AG09309 (cell line): ENCODE measurements around the gene TCF20.

Experiments used
- DNase-seq: peaks from one replicate; pipeline ENCODE4 v3.0.0-alpha.2; 2010; ENCODE audit warnings: low read depth
- H3K4me3 ChIP-seq: 2 replicates; pipeline ENCODE4 v1.5.1; 2011; ENCODE audit warnings: mild to moderate bottlenecking, low read depth, low read length, moderate library complexity; ENCODE audit not compliant: control insufficient read depth
- CTCF ChIP-seq: IDR thresholded peaks from 2 replicates; pipeline ENCODE4 v1.5.1; 2011; ENCODE audit warnings: mild to moderate bottlenecking, low read depth, low read length, inconsistent platforms; ENCODE audit not compliant: insufficient read depth, control insufficient read depth; ENCODE audit errors: missing control alignments

Gene TCF20

GRCh38 chr22:42256220-42256619 is 14.2 kb downstream of the TCF20 start:
- DNase-seq, result no peak
- TF ChIP-seq CTCF, result no peak
- no peak overlapping the region for H3K4me3 ChIP-seq

GRCh38 chr22:42249831-42250230 is 20.6 kb downstream of the TCF20 start:
- no peak for DNase-seq
- H3K4me3 ChIP-seq, result no peak overlapping the region
- TF ChIP-seq CTCF, result no peak

DNA sequence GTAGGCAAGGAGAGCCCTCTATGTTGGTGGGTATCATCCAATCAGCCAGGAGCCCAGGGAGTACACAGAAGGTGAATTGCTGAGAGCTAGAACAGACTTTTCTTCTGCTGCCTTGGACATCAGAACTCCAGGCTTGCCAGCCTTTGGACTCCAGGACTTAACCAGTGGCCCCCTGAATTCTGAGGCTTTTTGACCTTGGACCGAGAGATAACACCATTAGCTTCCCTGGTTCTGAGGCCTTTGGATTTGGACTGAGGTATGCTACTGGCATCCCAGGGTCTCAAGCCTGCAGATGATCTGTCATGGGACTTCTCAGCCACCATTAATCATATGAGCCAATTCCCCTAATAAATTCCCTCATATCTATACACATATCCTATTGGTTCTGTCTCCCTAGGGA is 21.5 kb downstream of the TCF20 start:
- no peak for DNase-seq
- TF ChIP-seq CTCF, result no peak
- no peak overlapping the region for H3K4me3 ChIP-seq

GRCh38 chr22:42247596-42247995 is 22.9 kb downstream of the TCF20 start:
- TF ChIP-seq CTCF, result no peak
- no peak for DNase-seq
- no peak overlapping the region for H3K4me3 ChIP-seq

DNA sequence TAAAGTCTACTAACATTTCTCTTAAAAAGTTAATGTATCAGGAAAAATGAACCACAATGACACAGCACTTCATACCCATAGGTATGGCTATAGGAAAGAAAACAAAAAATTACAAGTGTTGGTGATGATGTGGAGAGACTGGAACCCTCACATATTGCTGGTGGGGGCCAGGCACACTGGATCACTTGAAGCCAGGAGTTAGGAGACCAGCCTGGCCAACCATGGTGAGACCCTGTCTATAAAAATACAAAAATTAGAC is 26.7 kb downstream of the TCF20 start:
- no peak for TF ChIP-seq CTCF
- no peak for DNase-seq
- H3K4me3 ChIP-seq, result no peak overlapping the region

DNA sequence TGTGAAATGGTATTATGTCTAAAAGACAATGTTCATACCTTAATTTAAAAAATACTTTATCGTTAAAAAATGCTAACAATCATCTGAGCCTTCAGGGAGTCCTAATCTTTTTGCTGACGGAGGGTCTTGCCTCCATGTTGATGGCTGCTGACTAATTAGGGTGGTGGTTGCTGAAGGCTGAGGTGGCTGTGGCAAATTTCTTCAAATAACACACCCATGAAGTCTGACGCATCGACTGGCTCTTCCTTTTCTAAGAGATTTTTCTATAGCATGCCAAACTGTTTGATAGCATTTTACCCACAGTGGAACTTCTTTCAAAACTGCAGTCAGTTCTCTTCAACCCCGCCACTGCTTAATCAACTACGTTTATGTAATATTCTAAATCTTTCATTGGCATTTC is 33.6 kb downstream of the TCF20 start:
- no peak overlapping the region for H3K4me3 ChIP-seq
- TF ChIP-seq CTCF, result no peak
- no peak for DNase-seq

DNA sequence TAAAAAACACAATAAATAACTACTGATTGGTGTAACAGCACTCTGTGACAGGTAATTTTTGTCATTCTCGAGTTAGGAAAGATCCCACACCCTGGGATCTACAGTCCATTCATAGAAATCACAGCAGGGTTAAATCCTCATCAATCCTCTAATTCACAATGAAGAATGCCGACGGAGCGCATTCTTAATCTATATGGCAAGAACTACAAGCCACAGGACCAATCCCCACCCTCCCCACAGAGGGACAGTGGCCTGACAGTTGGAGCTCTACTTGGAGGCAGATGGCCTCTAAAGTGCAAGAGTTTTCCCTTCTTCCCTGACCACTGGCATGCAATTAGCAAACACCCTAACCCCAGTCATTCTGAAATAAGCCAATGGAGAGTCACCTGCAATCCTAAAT is 34.2 kb downstream of the TCF20 start:
- DNase-seq, result no peak
- TF ChIP-seq CTCF, result no peak
- H3K4me3 ChIP-seq, result no peak overlapping the region
